ENCODE data around the gene ARFRP1.
A peak's percentile ranks its signal among the peaks of the same experiment; 100 is the strongest.

ARFRP1 gene

DNA sequence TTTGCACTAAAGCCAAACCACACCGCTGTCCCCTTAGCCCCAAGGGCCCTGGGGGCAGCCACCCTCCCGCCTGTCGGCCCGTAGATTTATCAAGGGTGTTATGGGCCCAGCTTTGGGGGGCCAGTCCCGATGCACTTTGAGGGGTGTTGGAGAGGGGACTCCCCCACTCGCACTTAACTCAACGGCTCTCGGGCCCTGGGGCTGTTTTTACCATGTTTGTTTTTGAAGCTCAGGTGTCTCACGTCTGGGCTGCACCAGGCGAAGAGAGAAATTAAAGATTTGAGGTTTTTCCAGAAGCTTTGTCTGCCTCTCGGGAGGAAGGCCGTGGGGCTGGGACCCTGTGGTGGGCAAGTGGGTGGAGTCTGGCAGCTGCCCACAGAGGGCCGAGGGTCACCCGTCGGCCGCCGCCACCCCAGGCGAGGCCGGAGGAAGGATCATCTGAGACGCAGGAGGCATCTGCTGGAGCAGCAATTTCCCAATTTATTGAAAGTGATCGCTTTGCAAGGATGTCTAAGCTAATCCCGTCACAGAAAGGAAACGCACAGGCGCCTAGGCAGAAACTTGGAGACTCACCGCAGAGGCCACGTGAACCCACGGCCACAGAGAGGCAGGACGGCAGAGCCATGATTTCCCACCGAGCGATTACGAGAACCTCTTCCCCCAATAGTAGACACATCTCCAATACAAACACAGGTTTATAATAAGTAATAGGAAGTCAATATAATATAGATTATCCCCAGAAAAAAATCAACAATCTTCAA is 35.6 kb upstream of the ARFRP1 start:
- DNase-seq: no peak

DNA sequence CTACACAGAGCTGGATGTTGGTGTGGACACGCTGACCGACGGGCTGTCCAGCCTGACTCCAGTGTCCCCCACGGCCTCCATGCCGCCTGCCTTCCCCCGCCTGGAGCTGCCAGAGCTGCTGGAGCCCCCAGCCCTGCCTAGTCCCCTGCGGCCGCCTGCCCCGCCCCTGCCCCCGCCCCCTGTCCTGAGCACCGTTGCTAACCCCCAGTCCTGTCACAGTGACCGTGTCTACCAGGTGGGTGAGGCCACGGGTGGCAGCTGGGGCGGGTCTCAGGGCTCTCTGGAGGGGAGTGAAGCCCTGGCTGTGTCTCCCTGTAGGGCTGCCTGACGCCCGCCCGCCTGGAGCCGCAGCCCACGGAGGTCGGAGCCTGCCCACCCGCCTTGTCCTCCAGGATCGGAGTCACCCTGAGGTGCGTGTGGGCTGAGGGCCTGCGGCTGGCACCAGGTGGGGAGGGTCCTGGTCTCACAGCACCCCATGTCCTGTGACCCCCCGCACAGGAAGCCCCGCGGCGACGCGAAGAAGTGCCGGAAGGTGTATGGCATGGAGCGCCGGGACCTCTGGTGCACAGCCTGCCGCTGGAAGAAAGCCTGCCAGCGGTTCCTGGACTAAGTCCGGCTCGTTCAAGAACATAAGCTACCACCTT is 34.7 kb upstream of the ARFRP1 start:
- peak in 1 of 2 experiments; percentile 10 for DNase-seq

DNA sequence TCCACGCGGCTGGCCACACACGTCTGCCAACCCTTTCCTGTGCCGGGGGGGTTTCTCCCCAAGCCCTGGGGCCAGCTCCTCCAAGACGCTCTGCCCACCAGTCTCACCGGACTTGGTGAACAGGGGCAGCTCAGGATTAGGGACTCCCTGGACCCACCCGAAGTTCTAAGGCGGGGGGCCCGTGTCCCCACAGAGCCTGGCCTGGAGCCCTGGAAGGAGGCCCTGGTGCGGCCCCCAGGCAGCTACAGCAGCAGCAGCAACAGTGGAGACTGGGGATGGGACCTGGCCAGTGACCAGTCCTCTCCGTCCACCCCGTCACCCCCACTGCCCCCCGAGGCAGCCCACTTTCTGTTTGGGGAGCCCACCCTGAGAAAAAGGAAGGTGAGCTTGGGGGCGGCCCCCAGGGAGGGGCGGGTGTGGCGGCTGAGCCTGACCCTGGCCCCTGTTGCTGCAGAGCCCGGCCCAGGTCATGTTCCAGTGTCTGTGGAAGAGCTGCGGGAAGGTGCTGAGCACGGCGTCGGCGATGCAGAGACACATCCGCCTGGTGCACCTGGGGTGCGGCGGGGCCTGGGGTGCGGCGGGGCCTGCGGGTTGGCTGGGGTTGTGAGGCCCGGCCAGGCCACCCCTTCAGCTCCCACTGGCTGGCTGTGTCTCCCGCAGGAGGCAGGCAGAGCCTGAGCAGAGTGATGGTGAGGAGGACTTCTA is 34.1 kb upstream of the ARFRP1 start:
- peak in 1 of 2 experiments; percentile 11 for DNase-seq

DNA sequence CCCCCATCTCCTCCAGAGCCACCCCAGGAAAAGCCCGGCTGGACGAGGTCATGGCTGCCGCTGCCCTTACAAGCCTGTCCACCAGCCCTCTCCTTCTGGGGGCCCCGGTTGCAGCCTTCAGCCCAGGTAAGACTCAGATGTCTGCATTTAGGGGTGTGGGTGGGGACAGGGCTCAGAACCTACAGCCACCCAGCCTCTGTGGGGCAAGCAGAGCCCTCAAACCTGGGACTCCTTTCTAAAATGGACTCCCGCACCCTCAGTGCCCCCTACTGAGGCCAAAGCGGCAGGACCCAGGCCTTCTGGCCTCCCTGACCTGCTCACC is 33.5 kb upstream of the ARFRP1 start:
- no peak for DNase-seq

DNA sequence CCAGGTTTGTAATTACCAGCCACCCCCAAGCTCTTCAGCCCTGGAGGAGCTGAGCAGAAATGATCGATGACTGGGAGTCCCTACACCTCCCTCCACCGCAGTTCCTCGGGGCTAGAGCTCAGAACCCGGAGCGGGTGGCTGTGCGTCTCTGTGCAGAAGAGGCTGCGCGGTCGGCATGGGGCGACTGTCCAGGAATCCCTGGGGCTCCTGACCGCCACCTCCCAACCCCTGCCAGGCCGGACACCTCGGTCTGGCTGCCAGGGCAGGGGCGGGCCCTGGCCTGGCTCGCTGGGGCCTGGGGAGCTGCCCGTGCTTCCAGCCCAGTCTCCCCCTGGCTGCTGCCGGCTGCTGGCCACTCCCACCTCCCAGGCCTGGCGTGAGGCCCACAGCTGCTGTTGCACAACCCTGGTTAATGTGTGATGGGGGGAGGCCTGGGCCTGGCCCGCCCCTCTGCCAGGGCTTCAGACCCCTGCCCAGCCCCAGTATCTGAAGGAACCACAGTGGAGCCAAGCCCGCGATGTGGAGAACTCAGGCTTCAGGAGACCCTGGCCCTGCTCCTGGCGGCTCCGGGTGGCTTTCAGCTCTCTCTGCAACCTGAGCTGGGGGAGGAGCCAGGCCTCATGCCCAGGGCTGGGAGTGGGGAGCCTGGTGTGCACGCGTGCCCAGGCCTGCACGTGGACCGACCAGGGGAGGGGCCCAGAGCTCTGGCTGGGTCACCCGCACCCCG is 33.0 kb upstream of the ARFRP1 start:
- DNase-seq: peak; percentile 56 to 62

DNA sequence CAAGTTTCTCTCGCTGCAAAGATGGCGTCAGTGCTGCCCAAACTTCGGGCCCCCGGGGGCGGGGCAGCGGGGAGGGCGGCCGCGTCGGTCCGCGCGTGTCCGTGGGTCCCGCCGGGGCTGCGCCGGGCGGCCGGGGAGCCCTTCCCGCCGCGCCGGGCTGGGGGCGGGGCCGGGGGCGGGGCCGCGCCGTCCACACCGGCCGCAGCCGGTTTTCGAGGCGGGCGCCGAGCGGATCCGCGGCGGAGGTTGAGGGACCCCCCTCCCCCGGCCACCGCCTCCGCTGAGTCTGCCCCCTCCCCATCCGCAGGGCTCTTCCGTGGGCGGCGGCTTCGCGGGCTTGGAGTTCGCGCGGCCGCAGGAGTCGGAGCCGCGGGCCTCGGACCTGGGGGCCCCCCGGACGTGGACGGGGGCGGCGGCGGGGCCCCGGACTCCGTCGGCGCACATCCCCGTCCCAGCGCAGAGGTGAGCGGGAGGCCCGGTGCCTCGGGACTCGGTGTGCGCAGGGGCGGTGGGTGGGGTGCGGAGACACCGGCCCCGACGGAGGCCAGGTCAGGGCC is 32.4 kb upstream of the ARFRP1 start:
- peak; percentile 48 to 57 for DNase-seq

DNA sequence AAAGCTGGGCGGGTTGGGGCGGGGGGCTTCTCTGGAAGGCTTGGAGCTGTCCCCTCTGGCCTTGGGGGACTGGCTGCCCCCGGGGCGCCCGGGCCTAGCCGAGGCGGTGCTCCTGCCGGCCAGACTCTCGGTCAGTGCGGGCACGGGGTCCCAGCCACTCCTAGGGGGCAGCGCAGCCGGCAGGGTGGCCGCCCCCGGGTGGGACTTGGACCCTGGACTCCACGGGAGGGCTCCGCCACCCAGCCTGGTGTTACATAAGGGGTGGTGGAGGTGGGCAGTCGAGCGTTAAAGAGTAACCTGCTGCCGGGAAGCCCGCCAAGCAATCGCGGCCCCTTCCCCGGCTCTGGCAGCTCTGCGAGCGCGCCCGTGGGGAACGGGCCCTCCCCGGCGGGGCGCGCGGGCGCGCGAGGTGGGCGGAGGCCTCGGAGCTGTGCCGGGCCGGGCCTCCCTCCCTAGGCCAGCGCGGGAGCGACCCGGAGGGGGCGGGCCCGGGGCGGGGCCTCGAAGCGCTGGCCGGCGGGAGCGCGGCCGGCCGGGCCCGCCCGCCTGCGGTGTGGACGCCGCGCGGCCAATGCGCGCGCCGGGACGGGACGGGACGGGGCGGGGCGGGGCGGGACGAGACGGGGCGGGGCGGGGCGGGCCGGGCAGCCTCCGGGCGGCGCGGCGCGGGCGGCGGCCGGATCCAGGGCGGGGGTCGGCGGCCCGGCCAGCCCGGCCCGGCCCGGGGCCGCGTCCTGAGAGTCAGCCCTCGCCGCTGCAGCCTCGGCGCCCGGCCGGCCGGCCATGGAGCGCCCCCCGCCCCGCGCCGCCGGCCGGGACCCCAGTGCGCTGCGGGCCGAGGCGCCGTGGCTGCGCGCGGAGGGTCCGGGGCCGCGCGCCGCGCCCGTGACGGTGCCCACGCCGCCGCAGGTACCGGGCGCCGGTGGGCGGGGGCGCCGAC is 31.6 kb upstream of the ARFRP1 start, which contains the start of gene SLC2A4RG:
Gene SLC2A4RG (plus strand): TSS at position 647 of the 940 bp plus-strand sequence. CDS start 137 bp downstream, at position 784.
- peak; percentile 67 to 76 for DNase-seq

DNA sequence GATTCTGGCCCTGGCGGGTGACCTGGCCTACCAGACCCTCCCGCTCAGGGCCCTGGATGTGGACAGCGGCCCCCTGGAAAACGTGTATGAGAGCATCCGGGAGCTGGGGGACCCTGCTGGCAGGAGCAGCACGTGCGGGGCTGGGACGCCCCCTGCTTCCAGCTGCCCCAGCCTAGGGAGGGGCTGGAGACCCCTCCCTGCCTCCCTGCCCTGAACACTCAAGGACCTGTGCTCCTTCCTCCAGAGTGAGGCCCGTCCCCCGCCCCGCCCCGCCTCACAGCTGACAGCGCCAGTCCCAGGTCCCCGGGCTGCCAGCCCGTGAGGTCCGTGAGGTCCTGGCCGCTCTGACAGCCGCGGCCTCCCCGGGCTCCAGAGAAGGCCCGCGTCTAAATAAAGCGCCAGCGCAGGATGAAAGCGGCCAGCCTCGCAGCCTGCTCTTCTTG is 30.9 kb upstream of the ARFRP1 start:
- DNase-seq: peak; percentile 49 to 58

DNA sequence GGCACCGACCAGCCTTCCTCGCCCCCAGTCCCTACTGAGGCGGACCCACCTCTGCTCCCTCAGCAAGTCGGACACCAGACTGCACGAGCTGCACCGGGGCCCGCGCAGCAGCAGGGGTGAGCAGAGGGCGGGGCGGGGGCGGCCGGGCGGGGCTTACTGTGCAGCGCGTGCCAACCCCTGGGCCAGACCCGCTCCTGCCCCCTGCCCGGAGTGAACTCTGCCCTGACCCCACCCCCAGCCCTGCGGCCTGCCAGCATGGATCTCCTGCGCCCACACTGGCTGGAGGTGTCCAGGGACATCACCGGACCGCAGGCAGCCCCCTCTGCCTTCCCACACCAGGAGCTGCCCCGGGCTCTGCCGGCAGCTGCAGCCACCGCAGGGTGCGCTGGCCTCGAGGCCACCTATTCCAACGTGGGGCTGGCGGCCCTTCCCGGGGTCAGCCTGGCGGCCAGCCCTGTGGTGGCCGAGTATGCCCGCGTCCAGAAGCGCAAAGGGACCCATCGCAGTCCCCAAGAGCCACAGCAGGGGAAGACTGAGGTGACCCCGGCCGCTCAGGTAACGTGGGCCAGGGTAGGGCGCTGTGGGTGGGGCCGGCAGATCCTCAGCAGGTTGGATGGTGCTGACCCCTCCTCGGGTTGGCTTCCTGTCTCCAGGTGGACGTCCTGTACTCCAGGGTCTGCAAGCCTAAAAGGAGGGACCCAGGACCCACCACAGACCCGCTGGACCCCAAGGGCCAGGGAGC is 30.3 kb upstream of the ARFRP1 start:
- peak; percentile 45 to 64 for DNase-seq

DNA sequence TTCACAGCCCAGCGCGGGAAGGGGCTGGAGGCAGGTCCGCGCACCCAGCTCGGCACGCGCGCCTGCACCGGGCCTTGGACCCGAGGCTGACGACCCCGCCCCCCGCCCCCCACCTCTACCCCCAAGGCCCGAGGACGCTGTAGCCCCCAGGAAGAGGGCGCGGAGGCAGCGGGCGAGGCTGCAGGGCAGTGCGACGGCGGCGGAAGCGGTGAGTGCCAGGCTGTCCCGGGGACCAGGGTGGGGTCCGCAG is 29.8 kb upstream of the ARFRP1 start:
- DNase-seq: peak in 1 of 2 experiments; percentile 50

DNA sequence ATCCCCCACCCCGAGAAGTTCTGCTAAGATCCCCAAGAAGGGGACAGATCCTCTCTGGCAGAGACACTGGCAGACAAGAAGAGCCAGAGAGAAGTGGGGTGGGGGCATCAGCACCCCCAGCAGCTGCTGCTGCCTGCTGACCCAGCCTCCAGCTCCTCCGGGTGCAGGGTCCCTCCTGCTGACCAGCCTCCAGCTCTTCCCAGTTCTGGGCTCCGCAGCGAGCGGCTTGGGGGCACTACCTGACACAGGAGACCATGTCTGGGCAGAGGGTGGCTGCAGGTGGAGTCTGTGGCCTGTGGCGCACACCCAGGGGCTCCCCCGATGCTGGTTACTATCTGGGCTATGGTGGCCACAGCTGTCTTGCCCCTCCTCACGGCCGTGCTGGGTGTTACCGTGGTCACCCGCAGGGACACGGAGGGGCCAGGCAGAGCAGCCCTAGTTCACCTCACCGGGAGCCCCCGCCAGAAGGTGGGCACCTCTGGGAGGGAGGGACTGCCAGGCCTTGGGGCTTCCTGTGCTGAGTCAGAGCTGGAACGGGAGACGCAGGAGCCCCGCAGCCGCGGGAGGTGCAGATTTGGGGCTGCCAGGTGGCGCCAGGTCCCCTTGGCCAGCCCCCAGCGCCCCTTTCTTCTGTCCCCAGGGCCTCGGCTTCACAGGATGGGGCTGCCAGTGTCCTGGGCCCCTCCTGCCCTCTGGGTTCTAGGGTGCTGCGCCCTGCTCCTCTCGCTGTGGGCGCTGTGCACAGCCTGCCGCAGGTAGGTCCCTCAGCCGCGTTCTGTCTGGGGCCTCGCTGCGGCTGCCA is 29.3 kb upstream of the ARFRP1 start:
- peak; percentile 73 to 74 for DNase-seq

DNA sequence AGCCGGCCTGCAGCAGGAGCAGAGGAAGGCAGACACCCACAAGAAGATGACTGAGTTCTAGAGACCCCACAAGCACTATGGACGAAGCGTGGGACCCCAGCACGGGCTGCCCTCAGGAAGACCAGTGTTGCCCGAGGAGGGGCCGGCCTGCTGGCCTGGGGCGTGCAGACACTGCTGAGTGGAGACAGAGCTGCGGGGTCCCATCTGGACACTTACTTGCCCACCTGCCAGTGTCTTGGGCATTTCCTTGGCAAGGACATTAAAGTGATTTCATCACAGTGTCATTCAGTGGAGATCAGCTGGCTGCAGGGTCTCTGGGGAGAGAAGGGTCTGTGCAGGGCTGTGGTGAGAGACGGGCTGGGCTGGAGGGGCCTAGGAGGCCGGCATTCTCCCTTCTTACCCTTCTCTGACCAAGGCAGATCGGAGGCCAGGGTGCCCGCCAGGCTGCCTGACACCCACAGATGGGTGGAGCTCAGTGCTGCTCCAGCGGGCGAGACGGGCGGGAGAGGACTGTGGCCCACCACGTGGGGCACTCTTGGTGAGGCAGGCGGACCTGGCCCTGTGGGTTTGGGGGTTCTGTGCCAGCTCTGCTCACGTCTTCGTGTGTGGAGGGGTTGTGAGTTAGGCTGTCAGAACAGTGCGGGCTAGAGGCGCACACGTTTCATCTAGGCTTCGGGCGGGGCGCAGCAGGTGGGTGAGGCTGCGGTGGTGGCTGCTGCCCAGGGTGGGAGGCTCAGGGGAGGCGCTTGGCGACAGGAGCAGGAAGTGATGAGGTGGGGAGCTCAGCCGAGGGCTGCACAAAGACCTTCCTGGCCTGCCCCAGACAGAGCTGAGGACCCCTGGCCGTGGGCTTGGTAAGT is 28.3 kb upstream of the ARFRP1 start, which contains the start of gene LIME1:
Gene LIME1 (plus strand): TSS at position 806 of the 860 bp plus-strand sequence. CDS start 886 bp downstream, outside the sequence.
- peak; percentile 70 to 77 for DNase-seq

DNA sequence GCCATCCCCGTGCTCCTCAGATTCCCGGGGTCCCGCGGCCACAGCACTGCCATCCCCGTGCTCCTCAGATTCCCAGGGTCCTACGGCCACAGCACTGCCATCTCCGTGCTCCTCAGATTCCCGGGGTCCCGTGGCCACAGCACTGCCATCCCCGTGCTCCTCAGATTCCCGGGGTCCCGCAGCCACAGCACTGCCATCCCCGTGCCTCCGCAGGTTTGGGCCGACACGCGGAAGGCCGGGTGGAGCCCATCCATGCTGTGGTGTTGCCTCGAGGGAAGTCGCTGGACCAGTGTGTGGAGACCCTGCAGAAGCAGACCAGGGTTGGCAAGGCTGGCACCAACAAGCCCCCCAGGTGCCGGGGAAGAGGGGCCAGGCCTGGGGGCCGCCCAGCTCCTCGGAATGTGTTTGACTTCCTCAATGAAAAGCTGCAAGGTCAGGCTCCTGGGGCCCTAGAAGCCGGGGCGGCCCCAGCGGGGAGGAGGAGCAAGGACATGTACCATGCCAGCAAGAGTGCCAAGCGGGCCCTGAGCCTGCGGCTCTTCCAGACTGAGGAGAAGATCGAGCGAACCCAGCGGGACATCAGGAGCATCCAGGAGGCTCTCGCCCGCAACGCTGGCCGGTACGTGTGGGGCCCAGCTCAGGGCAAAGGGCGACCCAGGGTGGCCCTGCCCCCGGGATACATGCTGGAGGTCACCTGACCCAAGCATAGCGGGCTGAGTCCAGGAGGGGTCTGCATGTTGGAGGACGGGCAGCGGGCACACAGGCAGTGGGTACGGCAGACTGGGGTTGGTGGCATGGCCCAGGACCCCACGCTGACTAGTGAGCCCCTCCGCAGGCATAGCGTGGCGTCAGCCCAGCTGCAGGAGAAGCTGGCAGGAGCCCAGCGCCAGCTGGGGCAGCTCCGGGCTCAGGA is 27.4 kb upstream of the ARFRP1 start:
- no peak for DNase-seq

DNA sequence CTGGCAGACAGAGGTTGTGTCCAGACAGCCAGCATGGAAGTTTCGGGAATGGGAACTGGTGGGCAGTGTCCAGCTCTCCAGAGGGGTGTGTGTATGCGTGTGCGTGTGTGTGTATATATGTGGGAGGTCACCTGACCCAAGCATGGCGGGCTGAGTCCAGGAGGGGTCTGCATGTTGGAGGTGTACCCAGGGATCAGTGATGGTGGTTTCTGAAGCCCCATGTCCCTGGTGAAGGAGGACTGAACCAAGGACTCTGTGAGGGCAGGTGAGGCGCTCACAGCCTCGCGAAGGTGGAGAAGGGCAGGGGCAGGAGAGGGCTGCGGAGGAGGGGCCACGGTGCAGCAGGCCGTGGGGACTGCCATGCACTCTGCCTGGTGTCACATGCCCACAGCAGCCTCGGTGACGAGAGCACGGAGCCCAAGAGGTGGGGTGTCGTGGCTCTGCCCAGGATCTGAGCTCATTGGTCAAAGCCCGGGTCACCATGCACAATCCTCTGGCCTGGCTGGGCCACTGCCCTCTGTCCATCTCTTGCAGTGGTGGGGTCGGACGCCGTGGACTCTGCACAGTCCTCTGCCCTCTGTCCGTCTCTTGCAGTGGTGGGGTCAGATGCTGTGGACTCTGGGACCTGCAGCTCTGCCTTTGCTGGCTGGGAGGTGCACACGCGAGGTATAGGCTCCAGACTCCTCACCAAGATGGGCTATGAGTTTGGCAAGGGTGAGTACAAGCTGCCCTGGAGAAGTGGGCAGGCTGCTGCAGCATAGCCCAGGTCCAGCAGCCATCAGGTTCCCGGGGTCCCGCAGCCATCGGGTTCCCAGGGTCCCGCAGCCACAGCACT is 26.6 kb upstream of the ARFRP1 start:
- no peak for DNase-seq

DNA sequence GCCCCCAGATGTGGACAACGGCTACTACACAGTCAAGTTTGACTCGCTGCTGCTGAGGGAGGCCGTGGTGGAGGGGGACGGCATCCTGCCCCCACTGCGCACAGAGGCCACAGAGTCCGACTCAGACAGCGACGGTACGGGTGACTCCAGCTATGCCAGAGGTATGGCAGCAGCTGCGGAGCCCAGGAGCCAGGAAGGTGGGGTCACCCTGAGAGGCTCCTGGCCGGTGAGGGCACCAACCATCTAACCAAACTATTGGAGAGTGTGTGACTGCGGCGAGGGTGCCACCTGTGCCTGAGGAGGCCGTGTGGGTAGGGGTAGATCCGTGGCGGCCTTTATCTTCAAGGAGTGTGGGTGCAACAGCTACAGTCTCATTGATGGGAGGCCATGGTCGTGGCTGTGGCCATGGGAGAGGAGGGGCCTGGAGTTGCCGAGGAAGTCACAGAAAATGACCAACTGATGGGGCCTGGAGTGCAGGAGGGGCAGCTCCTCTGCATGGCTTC is 25.9 kb upstream of the ARFRP1 start:
- no peak for DNase-seq

DNA sequence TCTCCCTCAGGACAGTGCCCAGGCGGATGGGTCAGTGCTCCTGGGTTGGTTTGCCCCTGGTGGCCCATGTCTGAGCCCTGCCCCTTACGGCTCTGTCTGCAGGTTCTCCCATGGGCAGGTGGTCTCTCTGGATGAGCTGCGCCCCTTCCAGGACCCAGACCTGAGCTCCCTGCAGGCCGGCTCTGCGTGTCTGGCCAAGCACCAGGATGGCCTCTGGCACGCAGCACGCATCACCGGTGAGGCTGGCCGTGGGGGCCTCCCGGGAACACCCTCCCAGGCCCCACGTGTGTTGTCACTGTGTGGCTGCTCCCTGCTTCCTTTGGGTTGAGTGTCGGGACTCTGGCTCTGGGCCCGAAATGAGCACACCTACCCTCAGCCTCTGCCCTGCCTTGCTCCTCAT is 25.3 kb upstream of the ARFRP1 start:
- no peak for DNase-seq

Data from activated T-cell treated with anti-CD3 and anti-CD28 coated beads, Interleukin-2, amount 50 U/mL, for 48 hours (primary cell).